Activated CD8-positive, alpha-beta memory T cell treated with anti-CD3 and anti-CD28 coated beads, Interleukin-2, amount 50 U/mL, for 1 hour (primary cell): Measurements from ENCODE around the gene BRF1.
A peak's percentile ranks its signal among the peaks of the same experiment; 100 is the strongest.
"Not testable (repeated sequence)": the region's sequence is repeated elsewhere in the genome, so short reads cannot be mapped to it uniquely, and the experiment has no call there.

Source experiments
- DNase-seq: peaks from one replicate; pipeline ENCODE4 v3.0.0-alpha.2; 2020; ENCODE audit errors: extremely low read depth

The BRF1 gene

GRCh38 chr14:105315941-105316576 is 15.3 kb upstream of the BRF1 start:
- no peak for DNase-seq

- no peak for DNase-seq
Measured at GRCh38 chr14:105315211-105315721, 14.5 kb upstream of the BRF1 start.

GRCh38 chr14:105314287-105315200 is 13.7 kb upstream of the BRF1 start, which contains the start of gene PACS2:
Gene PACS2, plus strand, starts transcription at chr14:105314748. Its CDS starts 171 bp downstream, at chr14:105314919.
- DNase-seq = no peak

GRCh38 chr14:105313381-105314286 is 12.8 kb upstream of the BRF1 start:
- no peak for DNase-seq

GRCh38 chr14:105312973-105313372 is 12.2 kb upstream of the BRF1 start:
- no peak for DNase-seq

GRCh38 chr14:105311838-105312237 is 11.0 kb upstream of the BRF1 start:
- DNase-seq = no peak

- DNase-seq = no peak
Measured at GRCh38 chr14:105309371-105309770, 8.6 kb upstream of the BRF1 start.

- no peak for DNase-seq
Measured at GRCh38 chr14:105307052-105307727, 6.4 kb upstream of the BRF1 start.

GRCh38 chr14:105305791-105306190 is 5.0 kb upstream of the BRF1 start:
- DNase-seq = no peak

- DNase-seq = no peak
Measured at GRCh38 chr14:105305345-105305744, 4.5 kb upstream of the BRF1 start.

GRCh38 chr14:105304565-105304964 is 3.8 kb upstream of the BRF1 start:
- no peak for DNase-seq

GRCh38 chr14:105303949-105304348 is 3.1 kb upstream of the BRF1 start:
- DNase-seq = no peak

- not testable (repeated sequence) for DNase-seq
Measured at GRCh38 chr14:105301915-105302249, 1.1 kb upstream of the BRF1 start.

GRCh38 chr14:105301103-105301914 is 508 bp upstream of the BRF1 start:
- DNase-seq = peak; percentile 94

GRCh38 chr14:105299654-105300541 is 903 bp downstream of the BRF1 start:
- no peak for DNase-seq

GRCh38 chr14:105297311-105297710 is 3.5 kb downstream of the BRF1 start:
- DNase-seq = not testable (repeated sequence)

GRCh38 chr14:105294142-105294597 is 6.6 kb downstream of the BRF1 start:
- DNase-seq = peak; percentile 57

GRCh38 chr14:105292826-105293711 is 7.7 kb downstream of the BRF1 start:
- DNase-seq = no peak
